CD4-positive, alpha-beta T cell treated with Interleukin-15 for 1 hour (primary cell): ENCODE data around the gene SCRN1.

Source experiments
- DNase-seq: peaks from one replicate; pipeline ENCODE4 v3.0.0-alpha.2; 2020

Gene SCRN1

DNA sequence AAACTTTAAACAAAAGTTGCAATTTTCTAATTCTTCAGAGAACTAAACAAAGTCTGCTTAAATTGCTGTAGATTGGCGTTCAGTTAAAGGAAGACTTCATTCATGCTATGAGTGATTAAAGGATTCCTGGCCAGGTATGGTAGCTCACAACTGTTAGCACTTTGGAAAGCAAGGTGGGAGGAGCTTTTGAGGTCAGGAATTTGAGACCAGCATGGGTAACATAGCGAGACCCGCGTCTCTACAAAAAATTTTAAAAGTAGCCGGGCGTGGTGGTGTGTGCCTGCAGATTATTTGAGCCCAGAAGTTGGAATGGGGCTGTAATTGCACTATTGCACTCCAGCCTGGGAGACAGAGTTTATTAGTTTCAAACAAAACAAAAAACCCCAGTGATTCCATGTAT is 13.5 kb upstream of the SCRN1 start:
- no peak for DNase-seq

DNA sequence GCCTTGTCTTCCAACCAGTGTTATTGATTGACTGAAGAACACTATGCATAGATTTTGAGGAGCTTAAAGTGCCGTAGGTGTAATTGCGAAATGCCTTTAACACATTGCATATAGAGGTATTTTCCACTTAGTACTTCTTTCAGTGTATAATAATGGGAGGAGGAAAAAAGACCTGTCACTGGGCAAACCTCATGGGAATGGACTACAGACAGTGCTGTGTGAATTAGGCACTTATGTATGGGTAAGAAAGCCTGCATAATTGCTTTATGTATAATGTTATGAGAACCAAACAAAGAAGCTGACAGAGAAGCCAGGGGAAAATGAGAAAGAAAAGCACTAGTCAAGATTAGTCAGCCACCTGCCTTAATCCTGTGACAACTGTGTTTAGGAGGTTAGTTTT is 12.4 kb upstream of the SCRN1 start:
- DNase-seq: no peak

DNA sequence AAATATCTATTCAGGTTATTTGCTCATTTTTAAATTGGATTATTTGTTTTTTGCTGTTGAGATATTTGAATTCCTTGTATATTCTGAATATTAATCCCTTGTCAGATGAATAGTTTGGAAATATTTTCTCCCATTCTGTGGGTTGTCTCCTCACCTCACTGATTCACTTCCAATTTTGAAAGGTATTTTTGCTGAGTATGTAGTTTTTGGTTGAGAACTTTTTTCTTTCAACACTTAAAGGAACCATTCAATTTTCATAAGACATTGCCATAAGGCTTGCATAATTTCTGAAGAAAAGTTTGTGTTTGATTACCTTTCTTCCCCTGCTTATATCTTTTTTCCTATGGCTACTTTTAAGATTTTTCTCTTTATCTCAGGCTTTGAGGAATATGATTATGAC is 8.9 kb upstream of the SCRN1 start:
- DNase-seq: no peak

DNA sequence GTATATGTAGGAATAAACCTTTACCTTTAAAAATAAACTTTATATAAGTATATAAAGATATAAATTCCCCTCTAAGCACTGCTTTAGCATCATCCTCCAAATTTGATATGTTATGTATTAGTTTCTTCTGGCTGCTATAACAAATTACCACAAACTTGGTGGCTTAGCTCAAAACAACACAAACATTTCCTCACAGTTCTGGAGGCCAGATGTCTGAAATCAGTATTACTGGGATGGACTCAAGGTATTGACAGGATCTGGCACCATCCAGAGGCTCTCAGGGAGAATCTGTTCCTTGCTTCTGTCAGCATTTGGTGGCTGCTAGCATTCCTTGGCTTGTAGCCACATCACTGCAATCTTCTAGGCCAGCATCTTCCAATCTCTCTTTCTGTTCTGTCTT is 6.7 kb upstream of the SCRN1 start:
- DNase-seq: no peak

DNA sequence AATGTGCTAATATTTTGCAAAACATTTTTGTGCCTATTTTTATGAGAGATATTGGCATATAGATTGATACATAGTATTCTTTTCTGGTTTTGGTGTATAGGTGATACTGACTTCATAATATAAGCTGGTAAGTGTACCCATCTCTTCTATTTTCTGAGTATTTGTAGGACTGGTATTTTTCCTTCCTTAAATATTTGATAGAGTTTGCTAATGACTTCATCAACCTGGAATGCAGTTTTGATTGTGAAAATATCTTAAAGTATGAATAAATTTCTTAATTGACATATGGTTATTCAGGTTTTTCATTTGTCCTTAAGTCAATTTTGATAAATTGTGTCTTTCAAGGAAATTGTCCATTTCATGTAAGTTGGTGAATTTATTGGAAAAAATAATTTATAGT is 6.1 kb upstream of the SCRN1 start:
- no peak for DNase-seq

DNA sequence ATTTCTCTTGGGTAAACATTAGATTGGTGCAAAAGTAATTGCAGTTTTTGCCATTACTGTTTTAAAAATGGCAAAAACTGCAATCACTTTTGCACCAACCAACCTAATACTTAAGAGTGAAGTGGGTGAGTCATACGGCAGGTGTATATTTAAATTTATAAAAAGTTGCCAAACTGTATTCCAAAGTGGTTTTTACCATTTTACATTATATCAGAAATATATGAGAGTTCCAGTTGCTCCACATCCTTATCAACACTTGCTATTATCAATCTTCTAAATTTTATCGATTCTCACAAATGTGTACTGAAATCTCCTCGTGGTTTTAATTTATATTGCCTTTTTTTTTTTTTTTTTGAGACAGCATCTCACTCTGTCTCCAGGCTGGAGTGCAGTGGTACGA is 3.5 kb upstream of the SCRN1 start:
- DNase-seq: no peak

DNA sequence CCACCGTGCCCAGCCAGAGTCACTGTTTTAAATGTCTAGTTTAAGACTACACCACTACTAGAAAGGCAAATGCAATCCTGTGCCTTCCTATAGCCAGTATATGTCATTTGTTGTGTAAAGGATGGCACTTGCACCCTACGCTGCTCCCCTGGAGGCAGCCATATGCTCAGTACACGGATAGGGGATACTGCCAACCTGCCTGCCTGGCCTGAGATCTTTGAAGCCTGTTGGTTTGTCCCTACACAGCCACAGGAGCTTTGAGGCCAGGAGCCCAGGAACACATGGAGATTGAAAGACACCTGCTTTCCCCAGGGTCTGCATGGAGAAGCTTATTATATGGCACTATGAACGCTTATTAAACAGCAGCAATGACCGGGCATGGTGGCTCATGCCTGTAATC is 2.3 kb upstream of the SCRN1 start:
- no peak for DNase-seq

DNA sequence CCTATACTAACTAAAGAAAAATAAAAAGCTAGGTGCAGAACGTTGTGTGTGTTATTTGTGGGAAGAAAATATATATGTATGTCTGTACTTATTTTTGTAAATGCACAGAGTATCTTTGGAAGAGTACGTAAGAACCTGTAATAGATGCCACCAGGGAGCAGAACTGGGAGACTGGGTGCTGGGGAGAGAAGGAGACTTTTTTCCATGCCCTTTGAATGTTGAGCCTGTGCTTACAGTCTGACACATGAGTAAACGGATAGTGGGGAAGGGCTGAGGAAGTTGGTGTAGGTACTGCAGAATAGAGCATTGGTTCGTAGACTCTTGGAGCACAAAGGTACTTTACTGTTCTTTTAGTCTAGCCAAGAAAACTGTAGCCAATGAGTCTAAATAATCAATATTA is 1.3 kb upstream of the SCRN1 start:
- no peak for DNase-seq

DNA sequence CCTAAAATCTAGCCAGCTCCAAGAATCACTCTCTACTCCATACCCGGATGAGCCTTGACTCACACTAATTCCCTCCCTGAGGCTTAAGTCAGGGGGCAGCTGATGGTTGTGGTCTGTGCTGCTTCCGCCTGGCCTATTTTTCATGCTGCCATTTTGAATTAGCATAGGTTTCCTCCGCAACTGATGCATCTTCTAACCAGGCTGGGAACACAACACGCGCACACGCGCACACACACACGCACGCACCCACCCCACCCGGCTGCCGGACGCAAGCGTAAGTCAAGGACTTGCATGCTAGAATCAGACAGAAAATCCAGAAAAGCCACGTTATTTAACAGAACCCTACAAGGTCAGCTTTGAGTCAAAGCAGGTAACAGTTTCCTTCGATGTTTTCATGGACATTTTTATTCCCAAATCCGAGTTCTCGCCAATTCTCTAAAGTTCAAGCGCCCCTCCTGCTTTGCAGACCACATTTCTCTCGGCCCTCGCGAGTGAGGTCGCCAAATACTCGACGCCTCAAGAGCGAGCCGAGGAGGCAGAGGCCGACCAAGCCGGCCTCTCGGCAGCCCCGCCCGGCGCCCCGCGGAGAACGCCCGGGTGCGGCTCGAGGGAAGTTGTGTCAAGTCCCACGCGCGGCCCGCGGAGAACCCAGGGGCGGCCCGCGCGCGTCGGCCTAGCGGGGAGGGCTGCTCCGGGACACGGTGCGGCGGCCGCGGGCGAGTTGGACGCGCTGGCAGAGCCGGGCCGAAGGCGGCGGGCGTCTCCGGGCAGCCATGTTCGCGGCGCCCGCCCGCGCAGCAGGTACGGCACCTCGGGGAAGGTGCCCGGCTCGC is 961 bp downstream of the SCRN1 start:
- DNase-seq: peak; percentile 32

DNA sequence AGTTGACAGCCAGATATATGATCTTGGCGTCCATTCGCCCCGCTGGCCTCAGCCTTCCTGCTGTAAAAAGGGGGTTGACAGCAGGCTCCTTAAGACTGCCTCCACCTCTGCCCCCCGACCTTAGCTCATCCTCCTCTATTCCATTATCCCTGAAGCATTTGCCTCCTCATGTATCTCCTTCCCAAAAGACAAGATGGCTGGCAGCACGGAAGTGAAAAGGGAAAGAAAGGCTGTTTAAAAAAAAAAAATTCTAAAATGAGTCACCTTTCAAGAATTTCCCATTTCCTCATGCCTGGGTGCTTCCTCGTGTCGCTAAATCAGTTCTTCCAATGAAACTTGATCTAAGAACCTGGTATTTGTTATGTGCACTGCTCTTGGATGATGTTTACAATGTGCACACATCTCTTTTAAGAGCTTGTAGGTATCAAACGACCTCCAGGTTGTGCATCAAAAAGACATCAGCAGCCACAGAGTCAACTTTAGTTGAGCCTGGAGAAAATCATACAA is 1.7 kb downstream of the SCRN1 start:
- DNase-seq: no peak

DNA sequence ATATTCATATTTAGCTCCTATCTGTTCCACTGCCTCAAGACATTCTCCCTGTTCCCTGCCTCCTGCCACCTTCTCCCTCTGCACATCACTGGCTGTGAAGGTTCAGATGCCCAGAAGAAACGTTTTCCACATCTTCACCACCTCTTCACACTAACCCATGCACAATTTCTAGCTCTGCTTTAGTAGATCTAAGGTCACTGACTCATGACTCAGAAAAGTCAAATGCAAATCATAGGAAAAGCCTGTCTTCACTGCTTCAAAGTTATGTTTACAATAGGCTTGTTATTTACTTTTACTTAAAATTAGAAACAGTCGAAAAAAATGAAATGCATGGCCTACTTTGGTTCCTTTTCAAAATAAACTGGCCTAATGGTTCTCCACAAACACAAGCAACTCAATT is 2.5 kb downstream of the SCRN1 start:
- no peak for DNase-seq

DNA sequence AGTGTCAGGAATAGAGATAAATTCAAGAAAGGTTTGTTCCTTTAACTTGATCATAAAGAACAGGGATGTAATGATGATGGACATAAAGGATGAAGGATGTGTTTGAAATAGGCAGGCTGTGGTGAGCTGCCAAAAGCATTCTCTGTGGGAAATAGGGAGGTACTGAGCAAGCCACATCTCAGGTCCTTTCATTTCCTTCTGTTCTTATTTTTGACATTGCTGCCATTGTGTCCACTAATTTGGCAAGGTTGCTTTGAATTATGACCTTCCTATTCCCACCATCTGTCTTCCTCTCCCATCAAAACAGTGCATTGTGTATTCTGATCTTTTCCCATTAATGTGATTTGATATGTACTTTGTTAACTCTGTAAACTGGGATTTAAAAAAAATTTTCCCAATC is 9.4 kb downstream of the SCRN1 start:
- no peak for DNase-seq

DNA sequence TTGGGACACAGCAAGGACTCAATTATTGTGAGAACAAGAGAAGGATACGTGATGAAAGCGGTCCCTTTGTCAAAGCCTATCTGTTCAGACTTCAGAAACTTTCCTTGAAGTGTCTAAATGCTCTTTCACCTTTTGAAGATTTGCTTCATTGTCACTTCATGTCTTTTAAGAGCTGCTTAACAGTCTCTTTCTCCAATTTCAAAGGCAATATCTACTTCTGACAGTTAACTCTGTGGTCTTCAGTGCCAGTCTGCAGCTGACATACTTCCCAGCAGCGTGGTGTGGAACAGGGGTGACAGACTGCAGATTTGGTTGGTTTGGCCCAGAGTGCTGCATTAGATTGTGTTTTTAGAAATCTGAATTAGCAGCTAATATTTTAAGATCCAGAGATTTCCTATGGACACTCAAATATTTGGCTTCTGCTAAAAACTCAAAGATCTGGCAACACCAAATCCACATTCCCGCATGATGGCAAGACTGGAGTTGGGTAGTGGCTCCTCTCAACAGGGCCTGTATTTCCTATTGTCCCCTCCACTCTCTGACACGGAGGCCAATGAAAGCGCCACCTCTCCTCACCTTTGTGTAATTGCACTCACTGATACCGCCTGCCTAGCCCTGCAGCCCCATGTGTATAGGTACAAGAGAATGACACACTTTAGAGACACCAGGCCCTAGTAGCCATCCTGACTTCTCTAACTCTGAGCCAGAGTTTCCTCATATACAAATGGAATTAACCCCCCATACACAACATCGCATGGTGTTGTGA is 11.5 kb downstream of the SCRN1 start:
- no peak for DNase-seq

DNA sequence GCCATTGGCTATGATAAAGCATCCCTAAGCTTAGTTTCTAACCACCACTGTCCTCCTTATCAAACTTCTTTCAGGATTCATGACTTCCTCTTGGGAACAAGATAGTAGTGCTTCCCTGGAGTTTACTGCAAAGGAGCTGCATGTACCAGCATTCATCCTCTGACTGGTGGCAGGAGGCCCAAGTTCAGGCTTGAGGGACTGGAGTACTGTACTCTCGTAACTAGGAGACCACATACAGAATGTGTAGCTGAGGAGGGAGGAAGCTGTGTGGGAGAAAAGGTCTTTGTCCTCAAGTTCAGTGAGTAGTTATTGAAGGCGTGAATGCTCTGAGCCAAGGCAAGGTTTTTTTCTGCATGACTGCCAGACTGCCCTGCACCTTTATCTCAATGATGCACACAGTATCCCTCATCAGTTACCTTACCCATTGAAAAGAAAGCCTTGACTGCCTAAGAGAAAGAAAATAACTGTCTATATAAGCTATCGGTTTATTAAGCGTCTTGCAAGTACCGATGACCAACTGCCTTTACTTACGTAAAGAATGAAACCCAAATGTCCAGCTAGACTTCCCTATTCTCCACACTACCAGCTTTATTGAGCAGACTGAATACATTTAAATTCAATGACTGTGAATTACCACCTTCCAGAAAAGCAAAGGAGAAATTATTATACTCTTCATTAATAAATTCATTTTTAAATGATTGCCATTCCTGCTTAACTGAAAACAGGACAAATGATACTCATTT is 12.8 kb downstream of the SCRN1 start:
- no peak for DNase-seq

DNA sequence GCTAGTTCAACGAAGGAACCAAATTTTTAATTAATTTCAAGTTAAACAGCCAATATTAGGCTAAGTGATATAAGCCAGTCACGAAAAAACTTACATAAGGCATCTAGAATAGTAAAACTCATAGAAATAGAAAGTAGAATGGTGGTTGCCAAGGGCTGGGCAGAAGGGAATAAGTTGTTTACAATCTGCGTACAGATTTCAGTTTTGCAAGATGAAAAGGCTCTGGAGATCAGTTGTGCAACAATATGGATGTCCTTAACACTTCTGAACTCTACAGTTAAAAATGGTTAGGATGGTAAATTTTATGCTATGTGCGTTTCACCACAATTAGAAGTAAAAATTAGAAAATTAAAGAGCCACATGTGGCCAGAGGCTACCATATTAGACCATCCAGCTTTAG is 13.3 kb downstream of the SCRN1 start:
- DNase-seq: no peak

DNA sequence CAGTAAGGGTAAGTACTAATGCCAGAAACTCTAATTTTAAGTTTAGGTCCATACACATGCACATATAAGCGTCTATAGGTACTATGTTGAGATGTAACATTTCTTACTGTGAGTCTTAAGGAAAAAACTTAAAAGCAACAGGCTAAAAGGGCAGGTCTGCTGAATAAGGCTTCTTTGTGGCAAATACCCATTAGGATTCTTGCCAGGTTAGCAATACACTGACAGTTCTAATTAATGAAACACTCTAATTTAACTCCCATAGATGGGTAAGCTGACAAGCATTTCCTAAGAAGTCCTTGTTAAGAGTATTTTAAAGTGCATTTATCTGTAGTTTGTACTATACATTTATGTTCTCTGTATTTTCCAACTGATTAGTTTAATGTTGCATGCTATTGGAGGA is 14.0 kb downstream of the SCRN1 start:
- no peak for DNase-seq

DNA sequence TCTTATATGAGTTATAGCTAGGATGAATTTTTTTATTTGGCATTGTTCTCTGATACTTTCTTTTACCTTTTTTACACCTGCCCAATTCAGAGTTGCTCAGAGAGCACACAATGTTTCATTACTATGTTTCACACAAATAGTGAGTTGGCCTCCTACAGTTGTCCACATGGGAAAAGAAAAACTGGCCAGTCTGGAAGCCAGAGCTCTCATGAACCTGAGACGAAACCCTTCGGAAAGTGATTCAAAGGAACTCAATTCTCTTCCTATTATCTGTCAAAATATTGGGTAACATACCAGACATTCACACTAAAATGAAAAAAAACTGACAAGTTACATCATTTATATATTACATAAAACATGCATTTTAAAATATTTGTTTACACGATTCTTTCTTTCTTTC is 15.3 kb downstream of the SCRN1 start:
- DNase-seq: no peak

DNA sequence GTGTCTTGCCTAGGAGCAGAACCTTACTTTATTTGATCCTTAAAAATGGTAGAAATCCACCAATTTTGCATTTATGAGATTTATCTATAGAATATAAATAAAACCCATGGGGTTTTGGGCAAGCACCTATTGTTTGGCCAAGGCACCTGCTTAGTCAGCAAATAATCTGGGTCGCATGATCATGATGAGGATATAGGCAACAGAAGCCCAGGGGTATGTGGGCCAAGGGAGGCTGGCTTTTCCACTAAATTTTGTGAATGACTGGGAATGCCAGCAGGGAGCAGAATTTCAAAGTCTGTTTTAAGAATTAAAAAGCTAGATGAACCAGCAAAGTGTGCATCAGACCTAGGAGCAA is 17.3 kb downstream of the SCRN1 start:
- no peak for DNase-seq

DNA sequence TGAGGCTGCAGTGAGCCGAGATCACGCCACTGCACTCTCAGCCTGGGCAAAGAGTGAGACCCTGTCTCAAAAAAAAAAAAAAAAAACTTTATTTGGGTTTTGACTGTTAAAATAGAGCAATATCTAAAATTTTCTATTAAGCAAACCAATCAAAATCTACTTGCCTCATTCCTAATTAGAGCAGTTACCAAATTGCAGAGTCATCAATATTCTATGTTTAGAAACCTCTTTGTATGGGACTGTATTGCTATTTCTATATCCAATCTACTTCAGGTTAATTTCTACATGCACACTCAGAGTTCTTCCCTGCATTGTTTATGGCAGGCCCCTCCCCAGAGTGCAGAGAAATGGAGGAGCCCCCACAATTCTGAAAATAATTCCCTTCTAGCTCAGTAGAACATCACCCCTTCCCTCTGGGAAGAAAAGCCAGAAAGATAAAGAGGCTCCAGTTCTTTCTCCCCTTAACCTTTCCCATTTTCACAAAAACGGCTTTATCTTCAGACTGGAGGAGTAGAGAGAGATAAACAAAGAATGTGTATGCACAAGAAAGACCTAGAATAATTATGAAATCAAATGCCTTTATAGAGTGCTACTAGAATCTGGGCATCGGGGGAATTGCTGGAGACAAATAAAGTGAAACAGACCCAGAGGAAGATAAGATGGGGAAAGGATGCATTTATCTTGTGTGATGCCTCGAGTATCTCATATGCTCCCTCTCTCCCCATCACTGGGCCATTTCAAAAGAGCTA is 17.9 kb downstream of the SCRN1 start:
- DNase-seq: no peak

DNA sequence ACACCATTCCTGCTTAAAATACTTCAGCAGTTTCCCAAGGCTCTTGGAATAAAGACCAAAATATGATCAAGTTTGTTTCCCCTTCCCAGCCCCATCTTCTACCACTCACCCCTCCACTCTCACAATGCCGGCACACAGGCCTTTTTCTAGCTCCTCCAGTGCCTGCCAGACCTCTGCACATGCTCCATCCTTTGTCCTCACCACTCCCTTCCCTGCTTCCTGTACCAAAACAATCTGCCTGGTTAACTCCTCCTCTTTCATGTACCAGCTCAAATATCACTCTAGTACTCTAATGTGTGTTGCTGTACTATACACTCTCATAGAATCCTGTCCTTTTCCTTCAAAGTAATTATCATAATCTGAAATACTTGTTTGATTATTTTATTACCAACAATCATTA is 19.4 kb downstream of the SCRN1 start:
- no peak for DNase-seq

DNA sequence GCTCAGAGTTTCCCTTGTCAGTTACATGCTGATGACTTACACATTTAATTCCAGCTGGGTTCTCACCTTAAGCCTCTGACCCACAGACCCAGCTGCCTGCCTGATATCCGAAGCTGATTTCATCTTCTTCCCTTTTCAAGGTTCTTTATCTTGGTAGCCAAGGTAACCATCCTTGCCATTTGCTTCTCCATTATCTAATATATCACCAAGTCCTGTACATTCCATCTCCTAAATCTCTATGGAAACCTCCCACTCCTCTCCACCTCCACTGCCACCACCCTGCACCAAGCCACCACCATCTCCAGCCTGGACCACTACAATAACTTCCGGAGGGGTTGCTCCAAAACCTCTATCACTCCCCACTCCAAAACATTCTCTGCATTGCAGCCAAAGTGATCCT is 19.9 kb downstream of the SCRN1 start:
- no peak for DNase-seq

DNA sequence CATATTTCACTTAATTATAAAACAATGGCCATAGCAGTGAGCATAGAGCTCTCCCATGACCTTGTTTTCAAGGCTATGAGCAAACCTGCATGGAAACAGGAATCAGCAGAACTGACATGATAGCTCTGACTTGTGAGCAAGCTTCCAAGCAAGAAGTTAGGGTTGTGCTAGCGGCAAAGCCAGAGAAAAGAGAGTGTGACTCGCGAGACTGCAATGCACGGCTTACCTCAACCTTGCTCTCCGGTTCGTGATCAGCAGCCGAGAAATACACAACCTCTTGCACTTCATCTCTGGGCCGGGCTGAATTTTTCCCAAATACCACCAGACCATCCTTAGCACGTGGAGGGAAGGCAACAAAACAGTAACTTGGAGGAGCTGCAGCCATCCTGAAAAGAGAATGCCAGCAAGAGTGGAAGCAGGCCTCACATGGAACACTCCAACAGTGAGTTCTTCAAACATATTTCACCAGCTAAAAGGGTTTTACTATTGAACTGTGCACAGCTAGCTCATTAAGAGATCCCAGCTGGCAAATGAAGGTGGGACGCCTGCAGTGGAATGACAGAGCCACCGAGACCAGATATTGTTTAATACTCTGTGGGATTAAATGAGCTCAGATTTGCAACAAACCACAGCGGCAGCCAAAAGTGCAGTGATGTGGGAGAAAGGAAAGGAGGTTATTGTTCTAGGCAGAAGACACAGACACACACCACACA is 20.8 kb downstream of the SCRN1 start:
- DNase-seq: no peak
